ENCODE results near the gene SPCS3.

SPCS3 gene

GRCh38 chr4:176350671-176351070 is 30.9 kb downstream of the SPCS3 start:
- H4K20me1 ChIP-seq (ENCODE audit: insufficient read depth, low read length, poor library complexity, severe bottlenecking): no peaks in the 10 kb centered on the region
- no peaks in the 10 kb centered on the region for H3K4me1 ChIP-seq (ENCODE audit: insufficient read depth, low read length, poor library complexity, severe bottlenecking)
- TF ChIP-seq EZH2phosphoT487 (IDR thresholded peaks at IDR 0.05; ENCODE audit: borderline replicate concordance): no peak
- TF ChIP-seq CTCF (conservative IDR thresholded peaks at IDR 0.05; ENCODE audit: low read length): no peak
- no peaks in the 10 kb centered on the region for H3F3A ChIP-seq (ENCODE audit: low read depth)
- no peaks in the 10 kb centered on the region for H3K9me3 ChIP-seq (ENCODE audit: insufficient read depth, low read depth, low read length)
- H3K27me3 ChIP-seq (ENCODE audit: insufficient read depth, low read length, poor library complexity, severe bottlenecking): no peaks in the 10 kb centered on the region
- H3K4me2 ChIP-seq (ENCODE audit: low read depth, low read length, poor library complexity, severe bottlenecking): no peak overlapping the region
- H2AFZ ChIP-seq (ENCODE audit: low read length): no peak overlapping the region
- 0 out of 2 replicates have a peak, but pooled peaks cover 3% of the 10 kb centered on the region for H3K9me2 ChIP-seq (replicated peaks; ENCODE audit: low read depth, low read length)
- H3K79me2 ChIP-seq (ENCODE audit: insufficient read depth, low read length): no peaks in the 10 kb centered on the region
- H3K4me3 ChIP-seq (ENCODE audit: low read length, poor library complexity, severe bottlenecking): no peak overlapping the region
- H3K36me3 ChIP-seq (ENCODE audit: insufficient read depth, low read length): no peaks in the 10 kb centered on the region
- H3K9ac ChIP-seq (ENCODE audit: low read depth, low read length, poor library complexity, severe bottlenecking): no peak overlapping the region

- H3K79me2 ChIP-seq (ENCODE audit: insufficient read depth, low read length): no peaks in the 10 kb centered on the region
- no peaks in the 10 kb centered on the region for H3F3A ChIP-seq (ENCODE audit: low read depth)
Measured at GRCh38 chr4:176354884-176355283, 35.1 kb downstream of the SPCS3 start.

GRCh38 chr4:176357359-176358082 is 37.8 kb downstream of the SPCS3 start:
- 0 out of 2 replicates have a peak, but pooled peaks cover 3% of the 10 kb centered on the region for H3K9me2 ChIP-seq (replicated peaks; ENCODE audit: low read depth, low read length)
- no peaks in the 10 kb centered on the region for H4K20me1 ChIP-seq (ENCODE audit: insufficient read depth, low read length, poor library complexity, severe bottlenecking)

More at GRCh38 chr4:176354884-176355283, 35.1 kb downstream of the SPCS3 start:
- H3K9me3 ChIP-seq (ENCODE audit: insufficient read depth, low read depth, low read length): no peaks in the 10 kb centered on the region
- no peak overlapping the region for H3K9ac ChIP-seq (ENCODE audit: low read depth, low read length, poor library complexity, severe bottlenecking)
- H4K20me1 ChIP-seq (ENCODE audit: insufficient read depth, low read length, poor library complexity, severe bottlenecking): no peaks in the 10 kb centered on the region
- no peaks in the 10 kb centered on the region for H3K36me3 ChIP-seq (ENCODE audit: insufficient read depth, low read length)
- H3K4me1 ChIP-seq (ENCODE audit: insufficient read depth, low read length, poor library complexity, severe bottlenecking): no peaks in the 10 kb centered on the region
- no peaks in the 10 kb centered on the region for H3K27me3 ChIP-seq (ENCODE audit: insufficient read depth, low read length, poor library complexity, severe bottlenecking)
- no peak overlapping the region for H2AFZ ChIP-seq (ENCODE audit: low read length)
- H3K9me2 ChIP-seq (replicated peaks; ENCODE audit: low read depth, low read length): 0 out of 2 replicates have a peak, but pooled peaks cover 3% of the 10 kb centered on the region
- H3K4me2 ChIP-seq (ENCODE audit: low read depth, low read length, poor library complexity, severe bottlenecking): no peak overlapping the region
- TF ChIP-seq CTCF (conservative IDR thresholded peaks at IDR 0.05; ENCODE audit: low read length): no peak
- TF ChIP-seq EZH2phosphoT487 (IDR thresholded peaks at IDR 0.05; ENCODE audit: borderline replicate concordance): no peak
- no peak overlapping the region for H3K4me3 ChIP-seq (ENCODE audit: low read length, poor library complexity, severe bottlenecking)

More at GRCh38 chr4:176357359-176358082, 37.8 kb downstream of the SPCS3 start:
- H3K4me2 ChIP-seq (ENCODE audit: low read depth, low read length, poor library complexity, severe bottlenecking): no peak overlapping the region
- H3K4me1 ChIP-seq (ENCODE audit: insufficient read depth, low read length, poor library complexity, severe bottlenecking): no peaks in the 10 kb centered on the region
- H3K4me3 ChIP-seq (ENCODE audit: low read length, poor library complexity, severe bottlenecking): no peak overlapping the region
- no peak overlapping the region for H2AFZ ChIP-seq (ENCODE audit: low read length)
- no peaks in the 10 kb centered on the region for H3F3A ChIP-seq (ENCODE audit: low read depth)
- H3K9me3 ChIP-seq (ENCODE audit: insufficient read depth, low read depth, low read length): no peaks in the 10 kb centered on the region
- no peak overlapping the region for H3K9ac ChIP-seq (ENCODE audit: low read depth, low read length, poor library complexity, severe bottlenecking)
- H3K36me3 ChIP-seq (ENCODE audit: insufficient read depth, low read length): no peaks in the 10 kb centered on the region
- no peaks in the 10 kb centered on the region for H3K79me2 ChIP-seq (ENCODE audit: insufficient read depth, low read length)
- TF ChIP-seq EZH2phosphoT487 (IDR thresholded peaks at IDR 0.05; ENCODE audit: borderline replicate concordance): no peak
- TF ChIP-seq CTCF (conservative IDR thresholded peaks at IDR 0.05; ENCODE audit: low read length): no peak
- no peaks in the 10 kb centered on the region for H3K27me3 ChIP-seq (ENCODE audit: insufficient read depth, low read length, poor library complexity, severe bottlenecking)
